GM23338 (cell line): ENCODE data around the gene SGK1. TPM values are rescaled to one million over a fixed set of nuclear protein-coding genes. Genes with fewer than 3 reads are reported as not detected.

Experiments
- ATAC-seq: fragments of 200-7000 bp; cut with Tn5 transposase; 3 replicates; pipeline ENCODE4 v1.9.1; 2020
- DNase-seq: peaks from one replicate; pipeline ENCODE4 v3.0.0-alpha.2; 2015; ENCODE audit warnings: low spot score
- H2AFZ ChIP-seq: fragments of 200-600 bp; sonication (generic); 2 replicates; pipeline ENCODE4 v1.8.0; 2016; ENCODE audit warnings: antibody characterized with exemption, mild to moderate bottlenecking, moderate library complexity
- H3F3A ChIP-seq: fragments of 200-600 bp; sonication (generic); replicated peaks from 2 replicates; pipeline ENCODE4 v1.8.0; 2017; ENCODE audit warnings: antibody characterized with exemption, mixed run types, low read depth
- H3K27ac ChIP-seq: fragments of 200-600 bp; sonication (generic); 2 replicates; pipeline ENCODE4 v1.6.1; 2016; ENCODE audit warnings: low read depth
- H3K27me3 ChIP-seq: fragments of 200-600 bp; sonication (generic); 2 replicates; pipeline ENCODE4 v1.8.0; 2016; ENCODE audit warnings: mild to moderate bottlenecking, mixed run types, moderate library complexity; ENCODE audit not compliant: insufficient read depth
- H3K36me3 ChIP-seq: fragments of 200-600 bp; sonication (generic); 2 replicates; pipeline ENCODE4 v1.8.0; 2016; ENCODE audit warnings: mild to moderate bottlenecking; ENCODE audit not compliant: insufficient read depth
- H3K4me1 ChIP-seq: fragments of 200-600 bp; sonication (generic); 2 replicates; pipeline ENCODE4 v1.8.0; 2016; ENCODE audit warnings: mild to moderate bottlenecking, moderate library complexity; ENCODE audit not compliant: insufficient read depth
- H3K4me2 ChIP-seq: fragments of 200-600 bp; sonication (generic); 2 replicates; pipeline ENCODE4 v1.7.1; 2017; ENCODE audit warnings: mixed run types
- H3K4me3 ChIP-seq: fragments of 200-600 bp; sonication (generic); 2 replicates; pipeline ENCODE4 v1.6.1; 2016; ENCODE audit warnings: mixed run types
- H3K79me2 ChIP-seq: fragments of 200-600 bp; sonication (generic); replicated peaks from 2 replicates; pipeline ENCODE4 v1.8.0; 2017; ENCODE audit warnings: mild to moderate bottlenecking; ENCODE audit not compliant: insufficient read depth
- H3K9me2 ChIP-seq: fragments of 200-600 bp; sonication (generic); 2 replicates; pipeline ENCODE4 v1.8.0; 2017; ENCODE audit not compliant: insufficient read depth
- H4K20me1 ChIP-seq: fragments of 200-600 bp; sonication (generic); replicated peaks from 2 replicates; pipeline ENCODE4 v1.8.0; 2017; ENCODE audit warnings: mild to moderate bottlenecking; ENCODE audit not compliant: insufficient read depth
- H3K27ac Mint-ChIP-seq: 2 replicates; pipeline ENCODE4 v1.8.0; 2020; ENCODE audit warnings: inconsistent platforms, mild to moderate bottlenecking, moderate library complexity, mixed read lengths
- H3K27me3 Mint-ChIP-seq: 3 replicates; pipeline ENCODE4 v1.8.0; 2022; ENCODE audit warnings: low read depth, mild to moderate bottlenecking, moderate library complexity, mixed read lengths, inconsistent platforms; ENCODE audit not compliant: insufficient read depth, poor library complexity
- H3K36me3 Mint-ChIP-seq: 3 replicates; pipeline ENCODE4 v1.8.0; 2021; ENCODE audit warnings: low read depth, mild to moderate bottlenecking, inconsistent platforms, moderate library complexity, mixed read lengths
- H3K4me1 Mint-ChIP-seq: 3 replicates; pipeline ENCODE4 v1.8.0; 2020; ENCODE audit warnings: mild to moderate bottlenecking, inconsistent platforms, mixed read lengths
- H3K4me3 Mint-ChIP-seq: 3 replicates; pipeline ENCODE4 v1.8.0; 2021; ENCODE audit warnings: moderate library complexity, mild to moderate bottlenecking, inconsistent platforms, mixed read lengths
- H3K9me3 Mint-ChIP-seq: 3 replicates; pipeline ENCODE4 v1.8.0; 2020; ENCODE audit warnings: moderate library complexity, mild to moderate bottlenecking, inconsistent platforms, mixed read lengths
- CREB1 ChIP-seq: fragments of 250-450 bp; sonication (Bioruptor Pico); IDR thresholded peaks from 2 replicates; pipeline ENCODE4 v1.5.0; 2020; ENCODE audit warnings: low read depth, mild to moderate bottlenecking, moderate library complexity
- EZH2 ChIP-seq: fragments of 200-600 bp; sonication (generic); IDR thresholded peaks from one replicate; pipeline ENCODE4 v1.8.0; 2017; ENCODE audit warnings: antibody characterized with exemption, mild to moderate bottlenecking, low read depth; ENCODE audit not compliant: unreplicated experiment
- EZH2phosphoT487 ChIP-seq: fragments of 200-600 bp; sonication (generic); IDR thresholded peaks from one replicate; pipeline ENCODE4 v1.8.1; 2018; ENCODE audit warnings: antibody characterized with exemption; ENCODE audit not compliant: unreplicated experiment
- JUNB ChIP-seq: IDR thresholded peaks from one replicate; pipeline ENCODE4 v1.6.1; 2016; ENCODE audit warnings: antibody characterized with exemption; ENCODE audit not compliant: unreplicated experiment
- NANOG ChIP-seq: IDR thresholded peaks from 2 replicates; pipeline ENCODE4 v1.6.1; 2016; ENCODE audit warnings: antibody characterized with exemption, borderline replicate concordance
- POLR2AphosphoS5 ChIP-seq: IDR thresholded peaks from 2 replicates; pipeline ENCODE4 v1.6.1; 2016; ENCODE audit warnings: antibody characterized with exemption, low read depth
- STAT1 ChIP-seq: IDR thresholded peaks from one replicate; pipeline ENCODE4 v1.6.1; 2016; ENCODE audit warnings: antibody characterized with exemption; ENCODE audit not compliant: unreplicated experiment
- ZNF114 ChIP-seq: fragments of 250-450 bp; sonication (Bioruptor Pico); IDR thresholded peaks from 2 replicates; pipeline ENCODE4 v1.5.0; 2020; ENCODE audit warnings: mild to moderate bottlenecking, moderate library complexity
- ZNF331 ChIP-seq: fragments of 250-450 bp; sonication (Bioruptor Pico); IDR thresholded peaks from 2 replicates; pipeline ENCODE4 v1.5.0; 2020; ENCODE audit warnings: low read depth, mild to moderate bottlenecking, moderate library complexity
- polyA plus RNA-seq: library from polyadenylated mRNA; unstranded; fragments of >200 nt; fragmentation: Nextera tagmentation; extraction: Ambion mirVana; gene quantifications from 2 replicates; pipeline ENCODE4 v1.2.1, GENCODE V29; 2016
- total RNA-seq: library from RNA; depleted of rRNA; stranded (reverse); fragments of >200 nt; shearing (Covaris generic); gene quantifications from 2 replicates; pipeline ENCODE4 v1.2.3, GENCODE V29; 2014
- TF ChIP-seq, protein P1 (sequence below), 2 experiments: fragments of 200-600 bp in 1 of 2; sonication (generic) in 1 of 2; conservative IDR thresholded peaks; 2 replicates each; pipeline versions ENCODE4 v1.5.1 to v1.6.1; 2016 to 2017; ENCODE audit warnings: antibody characterized with exemption in 2 of 2, low read depth in 2 of 2, mild to moderate bottlenecking in 2 of 2, moderate library complexity in 1 of 2
- TF ChIP-seq, protein P2 (sequence below): fragments of 250-450 bp; sonication (Bioruptor Pico); IDR thresholded peaks from 2 replicates; pipeline ENCODE4 v1.5.0; 2020; ENCODE audit warnings: mild to moderate bottlenecking, moderate library complexity
- TF ChIP-seq, protein P3 (sequence below): IDR thresholded peaks from 2 replicates; pipeline ENCODE4 v1.6.1; 2016; ENCODE audit warnings: antibody characterized with exemption
- TF ChIP-seq, protein P4 (sequence below): IDR thresholded peaks from one replicate; pipeline ENCODE4 v1.6.1; 2018; ENCODE audit warnings: antibody characterized with exemption; ENCODE audit not compliant: unreplicated experiment

Gene SGK1
- total and polyA plus RNA-seq, 2 experiments from 2014 or later: 16.3 to 37.2 TPM

DNA sequence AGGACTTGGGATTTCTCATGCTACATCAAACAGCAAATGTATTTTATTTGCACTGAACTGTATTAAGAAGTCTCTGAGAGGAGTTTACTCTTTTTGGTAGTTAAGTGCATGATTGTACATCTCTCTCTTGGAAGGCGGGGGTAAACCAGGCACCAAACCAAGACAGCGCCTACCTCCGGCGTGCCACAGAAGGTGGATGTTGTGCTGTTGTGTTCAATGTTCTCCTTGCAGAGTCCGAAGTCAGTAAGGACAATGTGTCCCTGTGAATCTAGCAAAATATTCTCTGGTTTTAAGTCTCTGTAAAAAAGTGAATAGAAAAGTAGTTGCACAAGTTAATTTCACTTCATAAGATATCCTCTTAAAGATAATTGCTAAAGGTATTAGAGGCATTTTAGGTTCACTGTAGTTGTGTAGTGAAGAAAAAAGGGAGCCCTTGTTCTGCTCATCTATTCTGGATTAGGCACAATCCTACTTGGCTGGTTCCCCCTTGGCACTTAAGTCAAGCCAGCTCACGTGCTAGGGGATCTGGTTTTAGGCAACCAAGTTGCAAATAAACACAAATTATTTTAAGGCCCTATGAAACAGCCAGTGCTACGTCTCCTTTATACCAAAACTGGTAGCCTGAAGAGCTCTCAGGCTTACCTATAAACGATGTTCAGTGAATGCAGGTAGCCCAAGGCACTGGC is 145.7 kb downstream of the SGK1 start:
- Mint-ChIP-seq H3K27ac (no peak overlapping the region), H3K4me1 (peaks cover 16% of the 10 kb centered on the region), H3K36me3 (peaks cover 63% of the 10 kb centered on the region)

More for the DNA sequence above, 145.7 kb downstream of the SGK1 start:
- no peak overlapping the region for H2AFZ ChIP-seq
- peaks cover 18% of the 10 kb centered on the region for H3K4me1 ChIP-seq
- peaks cover 11% of the 10 kb centered on the region for H3K27me3 ChIP-seq
- TF ChIP-seq POLR2AphosphoS5: no peak
- TF ChIP-seq, protein P1, sequence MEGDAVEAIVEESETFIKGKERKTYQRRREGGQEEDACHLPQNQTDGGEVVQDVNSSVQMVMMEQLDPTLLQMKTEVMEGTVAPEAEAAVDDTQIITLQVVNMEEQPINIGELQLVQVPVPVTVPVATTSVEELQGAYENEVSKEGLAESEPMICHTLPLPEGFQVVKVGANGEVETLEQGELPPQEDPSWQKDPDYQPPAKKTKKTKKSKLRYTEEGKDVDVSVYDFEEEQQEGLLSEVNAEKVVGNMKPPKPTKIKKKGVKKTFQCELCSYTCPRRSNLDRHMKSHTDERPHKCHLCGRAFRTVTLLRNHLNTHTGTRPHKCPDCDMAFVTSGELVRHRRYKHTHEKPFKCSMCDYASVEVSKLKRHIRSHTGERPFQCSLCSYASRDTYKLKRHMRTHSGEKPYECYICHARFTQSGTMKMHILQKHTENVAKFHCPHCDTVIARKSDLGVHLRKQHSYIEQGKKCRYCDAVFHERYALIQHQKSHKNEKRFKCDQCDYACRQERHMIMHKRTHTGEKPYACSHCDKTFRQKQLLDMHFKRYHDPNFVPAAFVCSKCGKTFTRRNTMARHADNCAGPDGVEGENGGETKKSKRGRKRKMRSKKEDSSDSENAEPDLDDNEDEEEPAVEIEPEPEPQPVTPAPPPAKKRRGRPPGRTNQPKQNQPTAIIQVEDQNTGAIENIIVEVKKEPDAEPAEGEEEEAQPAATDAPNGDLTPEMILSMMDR (conservative IDR thresholded peaks at IDR 0.05; ENCODE audit: low read depth in 2 of 2): no peak
- TF ChIP-seq CREB1 (CRISPR knock-in tag): no peak
- TF ChIP-seq EZH2: no peak
- TF ChIP-seq ZNF114 (CRISPR knock-in tag): no peak
- no peak for TF ChIP-seq EZH2phosphoT487
- no peak for TF ChIP-seq ZNF331 (CRISPR knock-in tag)
- TF ChIP-seq, protein P2, sequence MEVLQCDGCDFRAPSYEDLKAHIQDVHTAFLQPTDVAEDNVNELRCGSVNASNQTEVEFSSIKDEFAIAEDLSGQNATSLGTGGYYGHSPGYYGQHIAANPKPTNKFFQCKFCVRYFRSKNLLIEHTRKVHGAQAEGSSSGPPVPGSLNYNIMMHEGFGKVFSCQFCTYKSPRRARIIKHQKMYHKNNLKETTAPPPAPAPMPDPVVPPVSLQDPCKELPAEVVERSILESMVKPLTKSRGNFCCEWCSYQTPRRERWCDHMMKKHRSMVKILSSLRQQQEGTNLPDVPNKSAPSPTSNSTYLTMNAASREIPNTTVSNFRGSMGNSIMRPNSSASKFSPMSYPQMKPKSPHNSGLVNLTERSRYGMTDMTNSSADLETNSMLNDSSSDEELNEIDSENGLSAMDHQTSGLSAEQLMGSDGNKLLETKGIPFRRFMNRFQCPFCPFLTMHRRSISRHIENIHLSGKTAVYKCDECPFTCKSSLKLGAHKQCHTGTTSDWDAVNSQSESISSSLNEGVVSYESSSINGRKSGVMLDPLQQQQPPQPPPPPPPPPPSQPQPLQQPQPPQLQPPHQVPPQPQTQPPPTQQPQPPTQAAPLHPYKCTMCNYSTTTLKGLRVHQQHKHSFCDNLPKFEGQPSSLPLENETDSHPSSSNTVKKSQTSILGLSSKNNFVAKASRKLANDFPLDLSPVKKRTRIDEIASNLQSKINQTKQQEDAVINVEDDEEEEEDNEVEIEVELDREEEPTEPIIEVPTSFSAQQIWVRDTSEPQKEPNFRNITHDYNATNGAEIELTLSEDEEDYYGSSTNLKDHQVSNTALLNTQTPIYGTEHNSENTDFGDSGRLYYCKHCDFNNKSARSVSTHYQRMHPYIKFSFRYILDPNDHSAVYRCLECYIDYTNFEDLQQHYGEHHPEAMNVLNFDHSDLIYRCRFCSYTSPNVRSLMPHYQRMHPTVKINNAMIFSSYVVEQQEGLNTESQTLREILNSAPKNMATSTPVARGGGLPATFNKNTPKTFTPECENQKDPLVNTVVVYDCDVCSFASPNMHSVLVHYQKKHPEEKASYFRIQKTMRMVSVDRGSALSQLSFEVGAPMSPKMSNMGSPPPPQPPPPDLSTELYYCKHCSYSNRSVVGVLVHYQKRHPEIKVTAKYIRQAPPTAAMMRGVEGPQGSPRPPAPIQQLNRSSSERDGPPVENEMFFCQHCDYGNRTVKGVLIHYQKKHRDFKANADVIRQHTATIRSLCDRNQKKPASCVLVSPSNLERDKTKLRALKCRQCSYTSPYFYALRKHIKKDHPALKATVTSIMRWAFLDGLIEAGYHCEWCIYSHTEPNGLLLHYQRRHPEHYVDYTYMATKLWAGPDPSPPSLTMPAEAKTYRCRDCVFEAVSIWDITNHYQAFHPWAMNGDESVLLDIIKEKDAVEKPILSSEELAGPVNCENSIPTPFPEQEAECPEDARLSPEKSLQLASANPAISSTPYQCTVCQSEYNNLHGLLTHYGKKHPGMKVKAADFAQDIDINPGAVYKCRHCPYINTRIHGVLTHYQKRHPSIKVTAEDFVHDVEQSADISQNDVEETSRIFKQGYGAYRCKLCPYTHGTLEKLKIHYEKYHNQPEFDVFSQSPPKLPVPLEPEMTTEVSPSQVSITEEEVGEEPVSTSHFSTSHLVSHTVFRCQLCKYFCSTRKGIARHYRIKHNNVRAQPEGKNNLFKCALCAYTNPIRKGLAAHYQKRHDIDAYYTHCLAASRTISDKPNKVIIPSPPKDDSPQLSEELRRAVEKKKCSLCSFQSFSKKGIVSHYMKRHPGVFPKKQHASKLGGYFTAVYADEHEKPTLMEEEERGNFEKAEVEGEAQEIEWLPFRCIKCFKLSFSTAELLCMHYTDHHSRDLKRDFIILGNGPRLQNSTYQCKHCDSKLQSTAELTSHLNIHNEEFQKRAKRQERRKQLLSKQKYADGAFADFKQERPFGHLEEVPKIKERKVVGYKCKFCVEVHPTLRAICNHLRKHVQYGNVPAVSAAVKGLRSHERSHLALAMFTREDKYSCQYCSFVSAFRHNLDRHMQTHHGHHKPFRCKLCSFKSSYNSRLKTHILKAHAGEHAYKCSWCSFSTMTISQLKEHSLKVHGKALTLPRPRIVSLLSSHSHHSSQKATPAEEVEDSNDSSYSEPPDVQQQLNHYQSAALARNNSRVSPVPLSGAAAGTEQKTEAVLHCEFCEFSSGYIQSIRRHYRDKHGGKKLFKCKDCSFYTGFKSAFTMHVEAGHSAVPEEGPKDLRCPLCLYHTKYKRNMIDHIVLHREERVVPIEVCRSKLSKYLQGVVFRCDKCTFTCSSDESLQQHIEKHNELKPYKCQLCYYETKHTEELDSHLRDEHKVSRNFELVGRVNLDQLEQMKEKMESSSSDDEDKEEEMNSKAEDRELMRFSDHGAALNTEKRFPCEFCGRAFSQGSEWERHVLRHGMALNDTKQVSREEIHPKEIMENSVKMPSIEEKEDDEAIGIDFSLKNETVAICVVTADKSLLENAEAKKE (CRISPR knock-in tag): no peak
- no peak for TF ChIP-seq STAT1
- no peak for TF ChIP-seq NANOG
- TF ChIP-seq, protein P3, sequence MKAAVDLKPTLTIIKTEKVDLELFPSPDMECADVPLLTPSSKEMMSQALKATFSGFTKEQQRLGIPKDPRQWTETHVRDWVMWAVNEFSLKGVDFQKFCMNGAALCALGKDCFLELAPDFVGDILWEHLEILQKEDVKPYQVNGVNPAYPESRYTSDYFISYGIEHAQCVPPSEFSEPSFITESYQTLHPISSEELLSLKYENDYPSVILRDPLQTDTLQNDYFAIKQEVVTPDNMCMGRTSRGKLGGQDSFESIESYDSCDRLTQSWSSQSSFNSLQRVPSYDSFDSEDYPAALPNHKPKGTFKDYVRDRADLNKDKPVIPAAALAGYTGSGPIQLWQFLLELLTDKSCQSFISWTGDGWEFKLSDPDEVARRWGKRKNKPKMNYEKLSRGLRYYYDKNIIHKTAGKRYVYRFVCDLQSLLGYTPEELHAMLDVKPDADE: no peak
- TF ChIP-seq, protein P4, sequence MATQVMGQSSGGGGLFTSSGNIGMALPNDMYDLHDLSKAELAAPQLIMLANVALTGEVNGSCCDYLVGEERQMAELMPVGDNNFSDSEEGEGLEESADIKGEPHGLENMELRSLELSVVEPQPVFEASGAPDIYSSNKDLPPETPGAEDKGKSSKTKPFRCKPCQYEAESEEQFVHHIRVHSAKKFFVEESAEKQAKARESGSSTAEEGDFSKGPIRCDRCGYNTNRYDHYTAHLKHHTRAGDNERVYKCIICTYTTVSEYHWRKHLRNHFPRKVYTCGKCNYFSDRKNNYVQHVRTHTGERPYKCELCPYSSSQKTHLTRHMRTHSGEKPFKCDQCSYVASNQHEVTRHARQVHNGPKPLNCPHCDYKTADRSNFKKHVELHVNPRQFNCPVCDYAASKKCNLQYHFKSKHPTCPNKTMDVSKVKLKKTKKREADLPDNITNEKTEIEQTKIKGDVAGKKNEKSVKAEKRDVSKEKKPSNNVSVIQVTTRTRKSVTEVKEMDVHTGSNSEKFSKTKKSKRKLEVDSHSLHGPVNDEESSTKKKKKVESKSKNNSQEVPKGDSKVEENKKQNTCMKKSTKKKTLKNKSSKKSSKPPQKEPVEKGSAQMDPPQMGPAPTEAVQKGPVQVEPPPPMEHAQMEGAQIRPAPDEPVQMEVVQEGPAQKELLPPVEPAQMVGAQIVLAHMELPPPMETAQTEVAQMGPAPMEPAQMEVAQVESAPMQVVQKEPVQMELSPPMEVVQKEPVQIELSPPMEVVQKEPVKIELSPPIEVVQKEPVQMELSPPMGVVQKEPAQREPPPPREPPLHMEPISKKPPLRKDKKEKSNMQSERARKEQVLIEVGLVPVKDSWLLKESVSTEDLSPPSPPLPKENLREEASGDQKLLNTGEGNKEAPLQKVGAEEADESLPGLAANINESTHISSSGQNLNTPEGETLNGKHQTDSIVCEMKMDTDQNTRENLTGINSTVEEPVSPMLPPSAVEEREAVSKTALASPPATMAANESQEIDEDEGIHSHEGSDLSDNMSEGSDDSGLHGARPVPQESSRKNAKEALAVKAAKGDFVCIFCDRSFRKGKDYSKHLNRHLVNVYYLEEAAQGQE: no peak
- no peak for TF ChIP-seq JUNB
- Mint-ChIP-seq H3K27me3 (peaks cover 7% of the 10 kb centered on the region), H3K4me3 (no peak overlapping the region), H3K9me3 (no peaks in the 10 kb centered on the region; the same call in 2 of the 3 replicates)
- no peak overlapping the region for H3K4me2 ChIP-seq
- H4K20me1 ChIP-seq: no peaks in the 10 kb centered on the region; the same call in 1 of the 2 replicates
- H3K79me2 ChIP-seq: peaks cover 13% of the 10 kb centered on the region; the same call in 1 of the 2 replicates
- no peak overlapping the region for H3K27ac ChIP-seq
- DNase-seq (no peak), ATAC-seq (no peak)
- H3K36me3 ChIP-seq: peaks cover 34% of the 10 kb centered on the region
- H3K9me2 ChIP-seq: no peaks in the 10 kb centered on the region
- no peak overlapping the region for H3K4me3 ChIP-seq
- H3F3A ChIP-seq: 0 out of 2 replicates have a peak, but pooled peaks cover 3% of the 10 kb centered on the region
